NT2/D1 (cell line): ENCODE data around the gene NFRKB.

Source experiments
- DNase-seq: peaks from one replicate; pipeline ENCODE4 v3.0.0-alpha.2; 2011; ENCODE audit warnings: low read depth, low spot score
- H3K27me3 ChIP-seq: 2 replicates; pipeline ENCODE4 v1.6.0; 2011; ENCODE audit warnings: mild to moderate bottlenecking; ENCODE audit not compliant: insufficient read length, insufficient read depth
- H3K36me3 ChIP-seq: 2 replicates; pipeline ENCODE4 v1.6.1; 2011; ENCODE audit warnings: mild to moderate bottlenecking, low read length, mixed read lengths; ENCODE audit not compliant: insufficient read depth, insufficient read length
- H3K4me1 ChIP-seq: 2 replicates; pipeline ENCODE4 v1.5.1; 2011; ENCODE audit not compliant: insufficient read depth, insufficient read length
- H3K4me3 ChIP-seq: 2 replicates; pipeline ENCODE4 v1.5.1; 2011; ENCODE audit warnings: low read depth; ENCODE audit not compliant: insufficient read length
- H3K9ac ChIP-seq: 2 replicates; pipeline ENCODE4 v1.6.0; 2011; ENCODE audit warnings: low read depth; ENCODE audit not compliant: insufficient read length
- H3K9me3 ChIP-seq: 2 replicates; pipeline ENCODE4 v1.5.1; 2011; ENCODE audit warnings: mild to moderate bottlenecking, low read length; ENCODE audit not compliant: insufficient read depth
- SUZ12 ChIP-seq: IDR thresholded peaks from 2 replicates; pipeline ENCODE4 v1.6.1; 2011; ENCODE audit not compliant: insufficient read length, insufficient read depth; ENCODE audit errors: extremely low read depth
- YY1 ChIP-seq: IDR thresholded peaks from 2 replicates; pipeline ENCODE4 v1.6.1; 2011; ENCODE audit not compliant: insufficient read length, insufficient read depth
- ZNF274 ChIP-seq: IDR thresholded peaks from 2 replicates; pipeline ENCODE4 v1.6.1; 2011; ENCODE audit warnings: mild to moderate bottlenecking, low read depth, low read length

NFRKB gene

DNA sequence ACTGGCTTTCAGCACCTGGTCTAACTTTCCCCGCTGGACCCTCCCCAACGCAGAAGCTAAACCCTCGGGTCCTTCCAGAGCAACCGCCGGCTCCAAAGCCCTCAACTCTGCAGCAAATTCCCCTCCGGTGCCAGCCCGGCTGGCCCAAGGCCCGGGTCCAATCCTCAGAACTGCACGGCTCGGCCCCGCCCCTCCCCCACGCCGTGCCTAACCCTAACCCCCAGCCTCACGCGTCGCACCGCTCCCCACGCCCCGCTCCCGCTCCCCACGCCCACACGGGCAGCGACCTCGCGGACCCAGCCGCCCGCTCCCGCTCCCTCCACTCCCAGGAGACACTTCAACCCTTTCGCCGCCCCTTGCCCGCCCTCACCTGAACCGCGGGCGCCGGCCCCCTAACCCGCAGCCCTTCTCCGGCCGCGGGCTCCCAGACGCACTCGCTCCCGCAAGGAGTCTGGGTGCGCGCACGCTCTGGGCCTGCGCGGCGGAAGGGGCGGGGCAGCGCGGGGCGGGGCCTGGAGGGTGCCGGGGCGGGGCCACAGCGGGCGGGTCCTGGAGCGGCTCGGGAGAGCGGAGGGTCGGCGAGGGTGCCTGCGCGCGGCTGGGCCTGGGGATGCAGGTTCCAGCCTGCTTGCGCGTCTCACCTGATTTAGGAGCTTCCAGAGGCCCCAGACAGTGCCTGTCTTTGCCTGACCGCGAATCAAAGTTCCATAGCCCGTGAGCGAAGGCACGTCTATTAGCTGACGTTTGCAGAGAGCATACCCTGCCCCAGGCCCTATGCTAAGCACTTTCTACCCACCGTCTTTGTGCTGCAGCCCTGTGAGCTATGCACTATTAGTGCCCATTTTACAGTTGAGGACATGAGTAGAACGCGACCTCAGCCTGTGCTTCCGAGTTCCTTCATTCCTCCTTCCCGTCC, at the start of gene NFRKB:
Gene NFRKB (minus strand): TSS at position 453 of the 916 bp plus-strand sequence. CDS start 2,729 bp downstream, outside the sequence.
- DNase-seq: peak; percentile 69
- Histone ChIP-seq H3K4me3 (peak within 1 kb of the TSS; percentile 73), H3K27me3 (no peaks in the 10 kb centered on the region), H3K9ac (peak within 1 kb of the TSS; percentile 85), H3K4me1 (no peaks in the 10 kb centered on the region), H3K9me3 (no peaks in the 10 kb centered on the region), H3K36me3 (peaks cover 41% of the 10 kb centered on the region)
- TF ChIP-seq YY1: no peak
- TF ChIP-seq ZNF274: no peak
- TF ChIP-seq SUZ12: no peak

DNA sequence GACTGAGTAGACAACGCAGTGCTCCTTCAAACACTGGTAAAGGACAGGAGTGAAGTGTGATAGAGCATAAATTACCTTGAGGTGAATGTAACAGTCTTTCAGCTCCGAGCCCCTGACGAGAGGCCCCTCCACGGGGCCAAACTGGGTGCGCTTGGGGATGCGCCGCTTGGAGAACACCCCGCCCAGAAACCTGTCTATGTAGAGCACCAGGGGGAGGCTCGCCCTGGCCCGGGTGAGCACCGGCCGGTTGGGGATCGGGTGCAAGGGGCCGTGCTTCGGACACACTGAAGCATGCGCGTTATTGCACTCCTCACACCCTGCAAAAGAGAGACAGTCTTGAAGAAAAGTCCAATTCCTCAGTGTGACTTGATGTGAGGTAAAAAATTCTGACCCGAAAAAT, 49.3 kb upstream of the NFRKB start:
- no peak for TF ChIP-seq ZNF274
- no peak for TF ChIP-seq SUZ12
- no peak for TF ChIP-seq YY1
- Histone ChIP-seq H3K36me3 (peaks cover 34% of the 10 kb centered on the region), H3K4me3 (no peak overlapping the region), H3K9ac (no peak overlapping the region), H3K27me3 (no peaks in the 10 kb centered on the region), H3K4me1 (peaks cover 8% of the 10 kb centered on the region), H3K9me3 (no peaks in the 10 kb centered on the region)
- DNase-seq: no peak

DNA sequence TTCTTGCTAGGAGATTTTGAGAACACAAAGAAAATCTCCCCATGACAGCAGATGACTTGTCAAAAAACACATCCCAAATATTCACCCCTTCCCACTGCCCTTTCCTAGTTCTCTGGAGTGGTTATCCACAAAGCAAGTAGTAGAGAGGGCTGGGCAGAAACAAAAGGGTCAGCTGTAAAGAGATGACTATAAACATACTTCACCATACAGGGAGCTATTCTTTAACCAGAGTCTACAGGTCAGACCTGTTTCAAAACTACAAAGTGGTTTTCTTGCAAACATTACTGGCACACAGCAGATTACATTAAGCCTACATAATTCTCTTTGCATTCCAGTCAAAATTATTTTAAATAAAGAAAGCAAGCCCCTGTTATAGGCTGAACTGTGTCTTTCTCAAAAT, 47.7 kb upstream of the NFRKB start:
- Histone ChIP-seq H3K36me3 (peaks cover 38% of the 10 kb centered on the region), H3K4me1 (peaks cover 8% of the 10 kb centered on the region), H3K27me3 (no peaks in the 10 kb centered on the region), H3K9ac (no peak overlapping the region), H3K4me3 (no peak overlapping the region), H3K9me3 (no peaks in the 10 kb centered on the region)
- no peak for DNase-seq
- TF ChIP-seq ZNF274: no peak
- no peak for TF ChIP-seq SUZ12
- TF ChIP-seq YY1: no peak

DNA sequence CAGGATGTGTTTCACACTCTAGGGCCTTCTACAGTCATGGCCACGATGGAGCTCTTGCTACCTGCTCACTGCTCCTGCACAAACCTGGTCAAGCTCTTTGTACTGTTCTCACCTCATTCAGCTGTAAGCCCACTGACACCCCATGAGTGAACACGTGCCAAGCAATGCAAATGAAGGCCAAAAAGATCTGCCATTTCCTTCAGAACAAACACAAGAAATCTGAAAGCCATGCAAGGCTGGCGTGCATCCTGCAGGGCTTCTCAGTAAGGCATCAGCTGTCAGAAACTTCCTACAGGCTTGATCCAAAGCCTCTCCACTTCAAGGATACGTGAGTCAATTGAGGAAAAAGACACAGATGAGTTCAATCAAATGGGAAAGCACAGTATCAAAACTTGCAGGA, 44.1 kb upstream of the NFRKB start:
- peaks cover 30% of the 10 kb centered on the region for H3K36me3 ChIP-seq
- H3K4me3 ChIP-seq: no peak overlapping the region
- TF ChIP-seq SUZ12: no peak
- no peak for TF ChIP-seq ZNF274
- no peak for TF ChIP-seq YY1
- no peaks in the 10 kb centered on the region for H3K9me3 ChIP-seq
- no peaks in the 10 kb centered on the region for H3K4me1 ChIP-seq
- H3K9ac ChIP-seq: no peak overlapping the region
- no peaks in the 10 kb centered on the region for H3K27me3 ChIP-seq
- DNase-seq: no peak

DNA sequence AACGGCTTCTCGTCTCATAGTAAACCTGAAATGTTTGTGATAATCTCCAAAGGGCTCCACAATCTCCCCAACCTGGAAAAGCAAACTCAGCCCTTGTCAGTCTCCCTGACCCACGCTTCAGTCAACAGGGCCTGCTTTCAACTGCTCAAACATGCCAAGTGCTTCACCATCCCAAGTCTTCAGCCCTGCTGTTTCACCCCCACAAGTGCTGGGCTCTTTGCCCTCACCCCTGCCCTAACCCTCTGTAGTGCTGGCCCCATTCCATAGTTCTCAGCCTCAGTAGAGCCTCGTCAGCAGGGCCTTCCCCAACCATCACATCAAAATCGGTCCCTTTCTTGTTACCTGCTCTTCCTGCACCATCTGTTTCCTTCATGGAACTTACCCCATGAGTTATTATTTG, 43.4 kb upstream of the NFRKB start:
- Histone ChIP-seq H3K9me3 (no peaks in the 10 kb centered on the region), H3K27me3 (no peaks in the 10 kb centered on the region), H3K4me3 (no peak overlapping the region), H3K4me1 (no peaks in the 10 kb centered on the region), H3K36me3 (peaks cover 33% of the 10 kb centered on the region), H3K9ac (no peak overlapping the region)
- TF ChIP-seq ZNF274 (no peak), YY1 (no peak), SUZ12 (no peak)
- no peak for DNase-seq

DNA sequence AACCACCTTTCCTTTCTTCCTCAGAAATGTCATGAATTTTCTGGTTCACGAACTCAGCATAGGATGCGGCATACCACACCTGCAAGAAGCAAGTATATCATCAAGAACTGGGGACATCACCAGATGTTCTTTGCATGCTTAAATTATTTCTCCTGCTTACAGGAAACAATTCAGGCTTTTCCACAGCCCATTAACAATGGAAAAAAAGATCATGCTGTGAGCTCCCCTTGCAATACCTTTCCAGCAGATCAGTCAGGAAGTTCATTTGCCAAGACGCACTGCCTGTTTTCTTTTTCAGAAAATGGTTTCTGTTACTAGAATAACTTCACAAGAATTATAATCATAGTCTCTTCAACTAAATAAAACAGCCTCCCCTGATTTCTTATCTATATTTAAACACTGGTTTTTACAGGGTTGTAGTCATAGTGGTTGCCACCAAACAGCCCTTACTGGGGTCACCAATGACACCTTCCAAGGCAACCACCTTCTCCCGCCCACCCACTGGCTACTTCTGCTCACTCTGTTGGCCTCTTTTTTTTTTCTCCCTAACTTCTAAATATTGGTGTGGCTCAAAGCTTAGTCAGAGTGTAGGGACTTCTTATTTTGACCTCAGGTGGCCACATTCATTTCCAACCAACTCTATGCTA, 42.3 kb upstream of the NFRKB start:
- Histone ChIP-seq H3K9me3 (no peaks in the 10 kb centered on the region), H3K36me3 (peaks cover 34% of the 10 kb centered on the region), H3K27me3 (no peaks in the 10 kb centered on the region), H3K9ac (no peak overlapping the region), H3K4me1 (no peaks in the 10 kb centered on the region), H3K4me3 (no peak overlapping the region)
- TF ChIP-seq ZNF274 (no peak), SUZ12 (no peak), YY1 (no peak)
- no peak for DNase-seq

DNA sequence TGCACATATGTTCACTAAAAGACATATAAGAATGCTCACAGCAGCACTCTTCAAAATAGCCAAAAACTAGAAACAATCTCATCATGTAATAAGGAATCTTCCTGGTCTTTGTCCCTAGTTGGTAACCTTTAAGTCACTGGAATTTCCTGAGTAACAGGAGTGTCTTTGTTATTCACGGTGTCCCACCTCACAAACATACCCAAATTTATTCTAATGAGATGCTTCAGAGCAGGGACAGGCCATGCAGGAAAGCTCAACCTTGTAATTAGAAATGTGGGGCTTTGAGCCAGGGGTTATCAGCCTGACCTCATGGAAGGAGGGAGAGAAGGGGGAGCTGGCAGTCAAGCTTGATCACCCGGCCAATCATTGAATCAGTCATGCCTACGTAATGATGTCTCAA, 40.3 kb upstream of the NFRKB start:
- Histone ChIP-seq H3K9ac (no peak overlapping the region), H3K27me3 (no peaks in the 10 kb centered on the region), H3K36me3 (peaks cover 29% of the 10 kb centered on the region), H3K9me3 (no peaks in the 10 kb centered on the region), H3K4me1 (no peaks in the 10 kb centered on the region), H3K4me3 (no peak overlapping the region)
- TF ChIP-seq SUZ12 (no peak), ZNF274 (no peak), YY1 (no peak)
- peak; percentile 47 for DNase-seq
